Measurements from ENCODE around the gene LGALS9C.
"Not testable (repeated sequence)": the region's sequence is repeated elsewhere in the genome, so short reads cannot be mapped to it uniquely, and the experiment has no call there.

LGALS9C gene

DNA sequence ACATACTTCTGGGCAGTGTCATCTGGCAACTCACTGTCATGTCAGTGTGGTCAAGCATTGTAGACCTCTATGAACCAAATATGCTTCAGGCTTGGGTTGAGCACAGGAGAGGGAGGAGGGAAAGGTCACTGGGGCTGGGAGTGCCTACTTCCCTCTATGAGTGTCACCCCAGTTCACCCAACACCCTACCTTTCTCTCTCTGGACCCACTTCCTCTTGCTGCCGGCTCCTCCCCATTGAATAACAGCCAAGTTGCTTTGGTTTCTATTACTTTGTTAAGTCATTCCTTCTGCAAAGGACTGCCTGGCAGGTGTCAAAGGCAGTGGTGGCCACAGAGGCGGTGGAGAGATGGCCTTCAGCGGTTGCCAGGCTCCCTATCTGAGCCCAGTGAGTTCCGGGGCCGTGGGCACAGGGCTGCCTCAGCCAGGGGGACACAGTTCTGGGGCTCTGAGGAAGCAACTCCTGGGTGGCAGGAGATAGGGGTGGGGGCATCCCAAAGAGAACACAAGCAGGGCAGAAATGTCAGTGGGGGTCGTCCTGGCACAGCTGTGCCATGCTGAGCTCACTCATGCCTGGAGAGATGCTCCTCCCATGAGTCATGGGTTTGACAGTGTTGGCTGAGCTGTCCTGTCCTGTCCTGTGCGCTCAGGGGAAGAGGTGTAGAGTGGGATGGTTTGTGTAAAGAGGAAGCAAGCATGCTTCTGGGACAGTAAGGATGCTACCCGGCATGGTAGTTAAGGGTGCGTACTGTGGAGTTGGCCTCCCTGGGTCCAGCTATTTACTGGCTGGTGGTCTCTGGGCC lies at the start of gene LGALS9C:
Gene LGALS9C, plus strand, starts transcription at position 282 of the 801 bp plus-strand sequence. Its CDS starts 66 bp downstream, at position 348.
- DNase-seq = not testable (repeated sequence)

DNA sequence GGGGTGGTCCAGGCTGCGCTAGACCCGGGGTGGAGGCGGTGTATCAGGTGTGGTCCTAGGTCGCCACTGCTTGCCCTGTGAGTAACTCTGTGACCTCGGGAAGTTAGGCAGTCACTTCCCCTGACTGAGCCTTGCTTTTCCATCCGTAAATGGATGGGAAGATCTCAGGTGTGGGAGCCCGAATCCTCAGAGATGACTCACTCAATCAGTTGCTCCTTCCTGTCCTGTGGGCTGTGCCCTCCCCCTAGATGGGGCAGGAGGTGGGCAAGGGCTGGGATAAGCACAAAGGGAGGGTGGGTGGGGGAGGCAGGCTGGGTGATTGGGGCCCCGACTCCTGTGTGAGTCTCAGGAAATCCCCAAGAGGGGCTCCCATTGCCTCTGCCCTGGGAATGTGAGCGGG lies 44.4 kb upstream of the LGALS9C start:
- not testable (repeated sequence) for DNase-seq

DNA sequence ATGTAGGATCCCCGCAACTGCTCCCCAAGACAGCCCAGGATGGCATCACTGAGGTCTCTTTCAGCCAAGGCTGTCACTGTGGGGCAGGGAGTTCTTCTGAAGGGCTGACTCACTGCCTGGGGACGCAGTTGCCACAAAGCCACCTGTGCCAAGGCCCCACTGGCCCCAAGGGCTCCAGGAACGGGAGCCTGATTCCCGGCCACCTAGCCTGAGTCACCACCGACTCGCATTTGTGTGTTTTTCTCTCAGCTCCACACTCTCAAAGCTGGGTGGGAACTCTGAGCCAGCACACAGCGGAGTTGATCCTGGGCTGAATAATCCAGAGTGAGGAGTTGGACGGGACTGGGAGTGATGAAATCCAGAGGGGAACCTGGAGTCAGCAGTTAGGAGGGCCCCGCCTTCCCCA lies 37.1 kb upstream of the LGALS9C start:
- DNase-seq = not testable (repeated sequence)

DNA sequence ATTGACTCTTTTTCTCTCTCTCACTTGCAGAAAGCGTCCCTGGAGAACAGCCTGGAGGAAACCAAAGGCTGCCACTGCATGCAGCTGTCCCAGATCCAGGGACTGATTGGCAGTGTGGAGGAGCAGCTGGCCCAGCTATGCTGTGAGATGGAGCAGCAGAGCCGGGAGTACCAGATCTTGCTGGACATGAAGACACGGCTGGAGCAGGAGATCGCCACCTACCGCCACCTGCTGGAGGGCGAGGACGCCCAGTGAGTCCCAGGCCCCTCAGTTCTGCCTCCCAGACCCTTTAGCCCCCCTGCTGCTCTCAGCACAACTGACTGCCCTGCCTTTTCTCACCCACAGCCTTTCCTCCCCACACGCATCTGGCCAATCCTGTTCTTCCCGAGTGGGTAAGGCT lies 34.5 kb upstream of the LGALS9C start:
- DNase-seq = peak; percentile 4

DNA sequence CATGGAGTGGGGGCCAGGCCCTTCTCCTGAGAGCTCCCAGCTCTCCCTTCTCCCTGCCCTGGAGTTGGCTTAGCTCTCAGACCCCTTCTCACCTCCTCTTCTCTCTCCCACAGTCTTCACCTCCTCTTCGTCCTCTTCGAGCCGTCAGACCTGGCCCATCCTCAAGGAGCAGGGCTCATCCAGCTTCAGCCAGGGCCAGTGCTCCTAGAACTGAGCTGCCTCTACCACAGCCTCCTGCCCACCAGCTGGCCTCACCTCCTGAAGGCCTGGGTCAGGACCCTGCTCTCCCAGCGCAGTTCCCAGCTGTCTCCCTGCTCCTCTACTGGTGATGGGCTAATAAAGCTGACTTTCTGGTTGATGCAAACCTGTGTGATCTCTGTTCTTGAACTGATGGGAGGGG lies 34.1 kb upstream of the LGALS9C start:
- not testable (repeated sequence) for DNase-seq

DNA sequence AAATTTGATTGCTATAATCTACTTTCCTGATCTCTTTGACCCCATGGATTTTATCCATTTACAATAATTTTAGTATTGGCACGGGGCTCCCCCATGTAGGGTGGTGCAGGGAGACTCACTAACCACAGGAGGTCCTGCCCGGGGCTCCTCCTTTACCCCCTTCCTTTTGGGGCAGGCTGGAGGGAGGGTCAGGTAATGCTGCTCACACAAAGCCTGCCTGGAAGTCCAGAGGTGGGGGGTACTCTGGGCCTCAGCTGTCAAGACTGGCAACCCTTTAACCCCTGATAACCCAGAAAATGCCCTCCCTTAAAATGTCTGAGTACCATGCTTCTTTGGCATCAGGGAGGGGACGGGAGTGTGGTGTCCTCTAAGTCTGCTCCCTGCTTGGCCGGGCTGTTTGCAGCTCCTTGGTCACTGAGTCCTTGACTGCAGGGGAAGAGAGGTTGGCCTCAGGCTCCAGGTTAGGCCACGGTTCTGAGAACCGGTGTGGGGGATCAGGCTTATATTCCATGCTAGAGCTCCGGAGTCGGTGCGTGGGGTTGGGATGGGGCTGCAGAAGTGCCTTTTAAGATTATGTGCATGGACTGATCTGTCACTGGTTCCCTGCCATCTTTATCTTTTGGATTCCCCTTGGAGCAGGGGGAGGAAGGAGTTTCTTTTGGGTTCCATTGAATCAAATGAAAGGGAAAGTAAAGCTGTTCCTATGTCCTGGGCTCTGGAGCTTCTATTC lies 28.9 kb upstream of the LGALS9C start:
- not testable (repeated sequence) for DNase-seq

DNA sequence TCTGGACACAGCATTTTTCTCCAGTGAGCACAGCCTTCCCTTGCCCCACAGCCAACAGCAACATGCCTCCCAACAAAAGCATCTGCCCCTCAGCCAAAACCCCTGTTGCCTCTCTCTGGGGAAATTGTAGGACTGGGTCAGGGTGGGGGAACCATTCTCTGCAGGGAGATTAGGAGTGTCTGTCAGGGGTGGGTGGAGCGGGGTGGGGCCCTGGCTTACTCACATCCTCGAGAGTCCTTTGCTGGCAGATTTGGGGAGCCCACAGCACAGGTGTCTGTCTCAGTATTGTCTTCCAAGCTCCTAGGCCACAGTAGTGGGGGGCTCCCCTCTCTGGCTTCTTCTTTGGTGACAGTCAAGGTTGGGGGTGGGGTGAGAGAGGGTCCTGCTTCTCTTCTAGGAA lies 28.3 kb upstream of the LGALS9C start:
- not testable (repeated sequence) for DNase-seq

DNA sequence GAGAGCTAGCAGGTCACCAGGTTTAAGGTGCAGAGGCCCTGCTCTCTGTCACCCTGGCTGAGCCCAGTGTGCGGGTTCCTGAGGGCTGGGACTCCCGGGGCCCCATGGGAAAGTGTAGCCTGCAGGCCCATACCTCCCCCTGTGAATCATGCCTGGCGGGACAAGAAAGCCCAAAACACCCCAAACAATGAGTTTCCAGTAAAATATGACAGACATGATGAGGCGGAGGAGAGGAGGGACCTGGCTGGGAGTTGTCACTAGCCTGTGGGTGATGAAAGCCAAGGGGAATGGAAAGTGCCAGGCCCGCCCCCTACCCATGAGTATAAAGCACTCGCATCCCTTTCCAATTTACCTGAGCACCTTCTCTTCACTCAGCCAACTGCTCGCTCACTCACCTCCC lies 26.8 kb upstream of the LGALS9C start:
- not testable (repeated sequence) for DNase-seq

DNA sequence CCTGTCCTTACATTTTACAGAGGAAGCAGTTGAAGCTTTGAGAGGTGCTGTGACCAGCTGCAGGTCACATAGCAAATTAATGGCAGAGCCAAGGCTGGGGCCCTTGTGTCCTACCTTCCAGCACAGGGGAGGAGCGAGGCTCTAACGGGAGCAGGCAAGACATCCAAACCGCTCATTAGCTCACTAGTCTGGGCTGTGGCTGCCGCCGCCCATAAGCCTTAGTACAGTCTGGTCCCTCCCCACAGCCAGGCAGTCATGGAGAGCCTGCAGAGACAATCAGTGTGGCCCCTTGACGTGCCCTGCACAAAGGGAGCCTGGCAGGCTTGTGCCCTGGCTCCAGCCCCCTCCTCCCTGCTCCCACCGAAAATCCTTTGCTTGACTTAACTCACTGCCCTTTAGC lies 25.6 kb upstream of the LGALS9C start:
- DNase-seq = not testable (repeated sequence)

DNA sequence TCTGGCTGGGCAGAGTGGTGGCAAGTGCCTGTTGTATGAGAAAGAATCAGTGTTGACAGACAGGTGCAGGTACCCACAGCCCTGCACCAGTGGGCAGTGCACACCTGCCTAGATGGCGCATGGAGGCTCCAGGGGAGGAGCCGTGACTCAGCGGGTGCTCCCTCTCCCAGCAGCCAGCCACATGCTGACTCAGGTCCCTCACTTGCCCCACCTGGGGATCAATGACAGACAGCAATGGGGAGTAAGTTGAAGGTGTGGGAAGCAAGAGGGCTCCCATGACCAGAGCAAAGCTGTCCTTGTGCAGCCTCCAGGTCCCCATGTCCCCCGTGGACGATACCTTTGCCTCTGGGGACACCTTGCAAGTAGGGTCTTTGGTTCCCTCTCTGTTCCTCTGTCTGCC lies 24.6 kb upstream of the LGALS9C start:
- DNase-seq = not testable (repeated sequence)

DNA sequence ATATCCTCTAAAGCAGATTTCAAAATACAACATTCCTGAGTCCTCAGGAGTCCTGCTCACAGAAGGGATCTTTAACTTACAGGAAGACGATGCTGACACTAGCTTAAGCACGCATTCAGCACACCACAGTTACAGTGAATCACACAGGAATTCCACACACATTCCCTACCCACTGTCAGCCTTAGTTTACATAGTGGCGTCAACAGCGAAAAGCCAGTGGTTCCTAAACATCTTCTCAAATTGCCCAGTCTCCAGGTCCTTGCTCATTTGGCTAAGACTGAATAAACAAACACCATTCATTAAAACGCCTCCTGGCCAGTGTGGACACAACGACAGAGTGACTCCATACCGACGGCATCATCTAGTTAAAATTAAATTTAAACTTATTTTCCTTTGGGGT lies 17.6 kb upstream of the LGALS9C start:
- not testable (repeated sequence) for DNase-seq

DNA sequence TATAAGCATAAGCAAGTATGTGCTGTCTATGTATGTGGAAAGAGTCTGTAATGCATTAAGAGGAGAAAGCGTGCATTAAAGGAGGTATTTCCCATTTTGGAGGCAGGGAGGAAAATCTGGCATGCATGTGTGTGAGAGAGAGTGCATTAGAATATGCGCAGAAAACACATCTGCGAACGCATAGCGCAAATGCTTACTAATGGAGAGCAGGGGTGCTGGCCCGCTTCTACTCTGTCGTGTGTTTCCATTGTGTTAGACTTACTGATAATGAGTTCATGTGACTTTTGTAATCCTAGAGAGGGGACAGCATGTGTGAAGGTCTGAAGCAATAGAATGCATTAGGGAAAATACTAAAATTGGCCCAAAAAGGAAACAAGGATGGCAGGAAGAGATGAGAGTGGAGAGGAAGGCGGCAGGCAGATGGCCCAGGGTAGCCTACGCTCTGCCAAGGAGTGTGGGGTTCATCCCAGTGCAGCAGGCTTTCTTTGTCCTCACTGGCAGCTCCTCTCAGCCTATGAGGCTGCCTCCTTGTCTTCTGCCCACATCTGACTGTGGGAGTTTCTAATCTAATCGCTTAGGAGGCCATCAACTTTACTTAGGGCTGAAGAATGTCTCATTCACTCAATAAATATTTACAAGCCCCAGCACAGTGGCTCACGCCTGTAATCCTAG lies 12.6 kb upstream of the LGALS9C start:
- not testable (repeated sequence) for DNase-seq

DNA sequence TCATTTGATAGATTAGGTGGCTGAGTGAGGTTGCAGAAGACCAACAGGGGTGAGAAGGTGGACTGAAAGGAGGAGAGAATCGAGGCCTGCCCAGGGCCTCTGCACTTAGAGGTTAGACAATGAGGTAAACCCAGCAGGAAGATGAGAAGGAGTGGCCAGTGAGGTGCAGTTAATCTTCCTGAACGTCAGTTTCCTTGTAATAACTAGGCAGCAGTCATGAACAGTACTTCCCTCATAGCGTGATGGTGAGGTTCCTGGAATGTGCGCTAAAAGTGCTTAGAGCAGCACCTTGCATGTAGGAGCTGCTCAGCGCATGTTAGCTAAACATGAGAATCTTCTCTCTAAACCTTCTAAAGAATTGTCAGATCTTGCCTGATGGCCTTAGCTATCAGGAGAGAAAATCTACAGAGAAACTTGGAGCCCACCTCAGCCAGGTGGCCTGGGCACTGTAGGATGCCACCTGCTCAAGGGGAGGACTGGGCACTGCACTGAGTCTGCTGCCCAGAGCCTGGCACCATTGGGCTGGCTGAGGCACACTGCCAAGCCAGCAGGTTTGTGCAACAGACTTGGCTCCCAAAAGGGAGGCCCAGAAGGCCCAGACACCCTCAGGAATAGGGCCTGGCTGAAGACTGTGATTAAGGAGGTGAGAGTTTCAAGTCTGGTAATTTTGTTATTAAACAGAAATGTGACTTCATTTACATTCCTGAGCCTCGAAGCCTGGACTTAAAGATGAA lies 10.2 kb upstream of the LGALS9C start:
- DNase-seq = not testable (repeated sequence)

DNA sequence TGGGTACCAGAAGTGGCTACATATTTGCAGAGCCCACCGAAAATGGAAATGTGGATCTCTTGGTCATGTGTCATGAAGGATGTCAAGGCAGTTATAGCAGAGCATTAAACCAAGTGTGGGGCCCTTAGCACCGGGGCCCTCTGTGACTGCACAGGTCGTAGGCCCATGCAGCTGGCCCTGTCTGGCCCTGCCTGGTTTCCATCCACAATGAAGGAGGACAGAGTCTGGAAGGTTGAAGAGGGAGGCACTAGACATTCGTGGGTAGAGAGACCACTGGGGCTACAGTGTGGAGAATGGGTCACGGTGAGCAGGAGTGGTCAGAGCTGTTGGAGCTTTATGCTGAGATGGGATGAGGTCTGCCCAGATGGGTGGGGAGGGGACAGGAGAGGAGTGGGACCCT lies 9.6 kb upstream of the LGALS9C start:
- not testable (repeated sequence) for DNase-seq

DNA sequence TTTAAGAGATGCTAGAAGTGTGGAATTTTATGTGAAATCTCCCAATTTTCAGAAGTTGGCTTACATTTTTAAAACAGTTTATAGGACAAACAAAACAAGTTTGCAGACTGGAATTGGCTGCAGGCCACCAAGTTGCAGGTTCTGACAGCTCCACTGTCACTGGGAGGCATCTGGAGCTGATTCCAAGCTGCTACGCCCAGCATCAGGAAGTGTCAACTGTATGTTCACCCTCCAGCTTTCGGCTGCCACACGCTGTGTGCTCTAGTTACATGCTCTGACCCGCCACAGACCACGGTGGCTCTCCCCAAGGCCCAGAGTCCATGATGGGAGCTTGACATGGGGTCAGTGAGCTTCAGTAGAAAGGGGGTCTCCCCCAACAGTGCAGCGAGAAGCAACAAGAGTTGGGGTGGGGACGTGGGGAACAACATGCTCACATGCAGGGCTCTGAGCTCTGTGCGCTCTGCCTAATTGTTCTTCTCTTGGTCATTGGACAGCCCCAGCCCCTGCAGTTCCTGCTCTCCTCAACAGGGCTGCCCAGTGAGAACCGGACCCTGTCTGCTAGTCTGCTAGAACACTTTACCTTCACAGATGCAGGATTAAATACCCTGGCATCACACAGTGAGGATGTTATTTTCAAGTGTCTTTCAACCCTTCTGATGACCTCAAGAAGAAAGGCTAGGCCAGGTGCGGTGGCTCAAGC lies 8.0 kb upstream of the LGALS9C start:
- not testable (repeated sequence) for DNase-seq

DNA sequence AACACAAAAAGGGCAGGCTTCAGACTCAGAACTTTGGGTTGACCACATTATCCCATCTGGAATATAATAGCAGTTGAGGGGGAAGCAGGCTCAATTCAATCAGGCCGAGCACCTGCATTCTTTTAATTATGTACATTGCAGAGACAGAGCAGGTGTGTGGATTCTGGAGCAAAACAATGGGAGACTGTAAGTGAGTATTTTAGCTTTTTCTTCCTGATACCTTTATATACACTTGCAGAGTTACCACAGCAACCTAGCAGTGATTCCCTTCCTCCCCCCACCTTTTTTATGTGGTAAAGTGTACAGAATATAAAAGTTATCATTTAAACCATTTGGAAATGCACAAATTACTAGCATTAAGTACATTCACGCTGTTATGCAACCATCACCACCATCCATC lies 6.8 kb upstream of the LGALS9C start:
- DNase-seq = not testable (repeated sequence)

DNA sequence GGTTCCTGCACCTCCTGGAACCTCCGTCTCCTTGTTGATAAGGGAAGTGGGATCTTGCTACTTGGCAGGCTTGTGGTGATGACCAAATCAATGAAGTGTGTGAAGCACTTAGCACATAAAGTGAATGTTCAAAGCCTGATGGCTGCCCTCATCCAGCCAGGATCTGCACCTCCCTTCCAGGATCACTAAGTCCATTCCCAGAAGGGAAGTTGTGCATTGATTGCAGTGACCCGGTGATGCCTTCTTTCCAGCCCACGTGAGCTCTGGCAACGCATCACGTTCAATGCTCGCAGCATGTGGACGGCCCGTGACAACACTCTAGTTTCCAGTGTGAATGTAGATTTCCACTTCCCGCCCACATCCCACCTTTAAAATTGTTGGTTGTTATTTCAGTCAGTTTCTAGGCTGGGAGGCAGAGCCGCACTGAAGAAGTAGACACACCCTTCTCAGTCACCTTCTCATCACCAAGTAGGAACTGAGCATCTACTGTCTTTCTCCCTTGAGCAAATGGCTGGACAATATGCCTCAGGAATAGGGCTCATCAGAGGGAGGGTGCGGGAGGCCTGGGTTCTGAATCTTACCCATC lies 6.2 kb upstream of the LGALS9C start:
- not testable (repeated sequence) for DNase-seq

DNA sequence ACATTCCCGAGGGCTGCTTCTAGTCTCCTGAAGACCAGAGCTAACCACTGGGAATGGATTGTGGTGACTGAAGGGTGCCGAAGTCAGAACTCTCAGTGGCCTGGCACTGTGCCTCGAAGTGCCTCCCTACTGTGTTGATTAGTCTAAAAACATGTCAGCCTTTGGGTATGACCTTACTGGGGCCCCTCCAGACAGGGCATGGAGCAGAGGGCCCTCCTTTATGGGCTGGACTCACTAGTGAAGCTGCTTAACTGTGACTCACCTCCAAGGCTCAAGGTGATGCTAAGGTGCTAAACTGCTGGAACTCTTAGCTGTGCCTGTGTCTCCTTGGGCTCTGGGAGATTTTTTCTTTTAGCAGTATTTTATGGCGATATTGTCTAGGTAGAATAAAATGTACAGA lies 2.6 kb upstream of the LGALS9C start:
- DNase-seq = not testable (repeated sequence)

DNA sequence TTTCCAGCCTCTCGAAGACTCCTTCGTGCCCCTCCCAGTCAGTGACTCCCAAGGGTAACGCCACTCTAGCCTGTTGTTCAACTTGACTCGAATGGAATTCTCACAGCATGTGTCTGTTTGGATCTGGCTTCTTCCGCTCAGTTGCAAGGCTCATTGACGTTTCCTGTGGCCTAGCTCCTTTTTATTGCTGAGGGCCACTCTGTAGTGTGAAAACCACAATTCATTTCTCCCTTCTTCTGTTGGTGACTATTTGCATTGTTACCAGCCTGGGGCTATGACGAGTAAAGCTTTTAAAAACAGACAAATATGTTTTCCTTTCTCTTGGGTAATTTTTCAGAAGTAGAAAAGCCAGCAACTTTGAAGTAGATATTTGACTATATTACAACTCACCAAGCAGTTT lies 1.8 kb upstream of the LGALS9C start:
- not testable (repeated sequence) for DNase-seq

DNA sequence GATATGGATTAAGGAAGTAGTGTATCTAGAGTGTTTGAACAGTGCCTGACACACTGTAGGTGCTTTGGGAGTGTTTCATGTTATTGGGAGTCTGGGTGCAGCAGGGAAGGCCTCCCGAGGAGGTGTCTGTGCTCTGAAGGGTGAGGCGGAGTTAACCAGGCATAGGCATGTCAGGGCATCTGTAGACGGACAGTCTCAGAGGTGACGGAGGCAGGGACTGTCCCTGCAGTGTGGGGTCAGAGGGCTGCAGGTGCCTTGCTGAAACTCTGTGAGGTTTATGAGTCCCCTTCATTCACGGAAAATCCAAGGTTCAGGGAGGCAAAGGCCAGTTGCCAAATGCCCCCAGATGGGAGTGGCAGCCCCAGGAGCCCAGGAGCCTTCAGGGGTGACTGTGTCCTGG lies 778 bp downstream of the LGALS9C start:
- not testable (repeated sequence) for DNase-seq

DNA sequence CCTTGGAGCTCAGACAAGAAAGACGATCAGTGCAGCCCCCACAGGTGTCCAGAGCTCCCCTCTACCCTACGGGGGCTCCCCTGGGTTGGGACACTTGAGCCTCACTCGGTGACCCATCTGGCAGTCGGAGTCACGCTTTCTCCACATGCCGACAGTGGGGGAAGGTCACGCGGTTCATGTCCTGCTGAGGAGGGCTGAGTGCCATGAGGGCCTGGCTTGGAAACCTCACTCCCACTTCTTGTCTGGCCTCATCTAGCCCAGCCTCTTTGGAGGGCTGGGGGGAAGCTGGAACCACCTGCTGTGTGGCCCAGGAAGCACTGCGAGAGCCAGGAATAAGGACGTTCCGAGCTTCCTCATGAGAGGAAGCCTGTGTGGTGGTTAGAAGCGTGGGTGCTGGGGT lies 1.8 kb downstream of the LGALS9C start:
- DNase-seq = not testable (repeated sequence)
